ENCODE data around the gene GADD45B. TPM values are rescaled to one million over a fixed set of nuclear protein-coding genes. Genes with fewer than 3 reads are reported as not detected.

GADD45B gene
- polyA plus RNA-seq, 3 donors = 67.4 to 505 (median 76.2) TPM

DNA sequence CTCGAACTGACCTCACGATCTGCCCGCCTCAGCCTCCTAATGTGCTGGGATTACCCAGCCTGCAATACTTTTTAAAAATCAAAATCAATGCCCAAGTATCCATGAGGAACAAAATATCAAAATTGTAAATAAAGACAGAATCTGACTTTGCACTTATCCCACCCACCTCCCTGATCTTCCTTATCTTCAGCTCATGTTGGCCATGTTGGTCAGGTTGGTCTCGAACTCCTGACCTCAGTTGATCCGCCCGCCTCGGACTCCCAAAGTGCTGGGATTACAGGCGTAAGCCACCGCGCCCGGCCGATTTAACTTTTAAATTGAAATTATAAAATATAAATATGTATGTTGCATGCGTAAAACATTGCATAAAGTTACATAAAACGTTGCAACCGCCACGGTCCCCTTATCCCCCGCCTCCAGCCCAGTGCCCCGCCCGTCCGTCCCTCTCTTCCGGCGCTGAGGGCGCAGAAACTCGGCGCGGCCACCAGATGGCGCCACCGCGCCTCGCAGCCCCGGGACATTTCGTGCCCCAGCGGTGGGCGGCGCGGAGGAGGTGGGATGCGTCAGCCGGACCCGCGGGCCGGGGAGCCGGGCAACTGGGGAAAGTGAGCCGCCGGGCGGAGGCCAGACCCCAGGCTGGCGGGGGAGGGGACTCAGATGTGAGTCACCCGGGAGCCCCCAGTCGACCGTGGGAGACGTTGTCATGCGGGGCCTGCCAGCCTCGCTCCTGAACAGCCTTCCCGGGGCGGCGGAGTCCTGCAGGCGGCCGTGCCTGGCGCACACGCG is 1.5 kb upstream of the GADD45B start:
- Mint-ChIP-seq H3K4me1 (peaks cover 21% of the 10 kb centered on the region), H3K27me3 (ENCODE audit: low read depth in 3 of 3) (peaks cover 1 to 11% (median 5%) of the 10 kb centered on the region in 3 donors), H3K4me3 (peak overlapping the region; percentile 84 to 100), H3K9me3 (no peaks in the 10 kb centered on the region), H3K27ac (peak overlapping the region; percentile 74 to 92 (median 84)), H3K36me3 (peaks cover 16 to 19% of the 10 kb centered on the region in 2 donors)
- H3K27ac ChIP-seq (ENCODE audit: low read depth in 1 of 2, low read length in 2 of 2) = peak overlapping the region in 1 of 2 donors; percentile 75
- H3K9ac ChIP-seq (ENCODE audit: insufficient read depth, low read length, poor library complexity, severe bottlenecking) = peak overlapping the region; percentile 63
- H4K20me1 ChIP-seq (ENCODE audit: insufficient read depth, low read length) = peaks cover 45% of the 10 kb centered on the region
- H3K27me3 ChIP-seq (ENCODE audit: control insufficient read depth in 2 of 2, insufficient read depth in 2 of 2, low read length in 2 of 2) = no peaks in the 10 kb centered on the region
- H2AFZ ChIP-seq (ENCODE audit: insufficient read depth, low read depth, low read length, poor library complexity, severe bottlenecking) = peak overlapping the region; percentile 52
- peak overlapping the region; percentile 99 for H3K4me2 ChIP-seq (replicated peaks; ENCODE audit: extremely low read depth, low read length, poor library complexity, severe bottlenecking)
- 6% methylated on average over 50 of the region's 60 CpGs for WGBS (ENCODE audit: insufficient coverage)
- peaks cover 41% of the 10 kb centered on the region for H3K79me2 ChIP-seq (ENCODE audit: insufficient read depth, low read length)
- intact Hi-C loops (cut with micrococcal nuclease) = loop anchor here (1.0 to 5.0 kb wide), 6 partner anchors 73 to 163 kb away; no protein-coding TSS in a partner anchor
- H3K36me3 ChIP-seq (replicated peaks in 1 of 2; ENCODE audit: control insufficient read depth in 1 of 2, insufficient read depth in 2 of 2, low read length in 2 of 2) = peaks cover 0 to 12% of the 10 kb centered on the region in 2 donors
- peak overlapping the region; percentile 43 to 100 (median 94) for H3K4me3 ChIP-seq (replicated peaks in 1 of 3; ENCODE audit: low read depth in 2 of 3, low read length in 3 of 3)
- DNase-seq = peak; percentile 79 to 94 (median 87)
- TF ChIP-seq, protein P1, sequence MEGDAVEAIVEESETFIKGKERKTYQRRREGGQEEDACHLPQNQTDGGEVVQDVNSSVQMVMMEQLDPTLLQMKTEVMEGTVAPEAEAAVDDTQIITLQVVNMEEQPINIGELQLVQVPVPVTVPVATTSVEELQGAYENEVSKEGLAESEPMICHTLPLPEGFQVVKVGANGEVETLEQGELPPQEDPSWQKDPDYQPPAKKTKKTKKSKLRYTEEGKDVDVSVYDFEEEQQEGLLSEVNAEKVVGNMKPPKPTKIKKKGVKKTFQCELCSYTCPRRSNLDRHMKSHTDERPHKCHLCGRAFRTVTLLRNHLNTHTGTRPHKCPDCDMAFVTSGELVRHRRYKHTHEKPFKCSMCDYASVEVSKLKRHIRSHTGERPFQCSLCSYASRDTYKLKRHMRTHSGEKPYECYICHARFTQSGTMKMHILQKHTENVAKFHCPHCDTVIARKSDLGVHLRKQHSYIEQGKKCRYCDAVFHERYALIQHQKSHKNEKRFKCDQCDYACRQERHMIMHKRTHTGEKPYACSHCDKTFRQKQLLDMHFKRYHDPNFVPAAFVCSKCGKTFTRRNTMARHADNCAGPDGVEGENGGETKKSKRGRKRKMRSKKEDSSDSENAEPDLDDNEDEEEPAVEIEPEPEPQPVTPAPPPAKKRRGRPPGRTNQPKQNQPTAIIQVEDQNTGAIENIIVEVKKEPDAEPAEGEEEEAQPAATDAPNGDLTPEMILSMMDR (IDR thresholded peaks at IDR 0.05) = peak; percentile 95
- H3K9me3 ChIP-seq (replicated peaks in 1 of 2; ENCODE audit: control insufficient read depth in 1 of 2, insufficient read depth in 1 of 2, low read length in 2 of 2) = no peaks in the 10 kb centered on the region
- peaks cover 27 to 32% of the 10 kb centered on the region in 2 donors for H3K4me1 ChIP-seq (ENCODE audit: control insufficient read depth in 1 of 2, insufficient read depth in 2 of 2, low read length in 2 of 2)

DNA sequence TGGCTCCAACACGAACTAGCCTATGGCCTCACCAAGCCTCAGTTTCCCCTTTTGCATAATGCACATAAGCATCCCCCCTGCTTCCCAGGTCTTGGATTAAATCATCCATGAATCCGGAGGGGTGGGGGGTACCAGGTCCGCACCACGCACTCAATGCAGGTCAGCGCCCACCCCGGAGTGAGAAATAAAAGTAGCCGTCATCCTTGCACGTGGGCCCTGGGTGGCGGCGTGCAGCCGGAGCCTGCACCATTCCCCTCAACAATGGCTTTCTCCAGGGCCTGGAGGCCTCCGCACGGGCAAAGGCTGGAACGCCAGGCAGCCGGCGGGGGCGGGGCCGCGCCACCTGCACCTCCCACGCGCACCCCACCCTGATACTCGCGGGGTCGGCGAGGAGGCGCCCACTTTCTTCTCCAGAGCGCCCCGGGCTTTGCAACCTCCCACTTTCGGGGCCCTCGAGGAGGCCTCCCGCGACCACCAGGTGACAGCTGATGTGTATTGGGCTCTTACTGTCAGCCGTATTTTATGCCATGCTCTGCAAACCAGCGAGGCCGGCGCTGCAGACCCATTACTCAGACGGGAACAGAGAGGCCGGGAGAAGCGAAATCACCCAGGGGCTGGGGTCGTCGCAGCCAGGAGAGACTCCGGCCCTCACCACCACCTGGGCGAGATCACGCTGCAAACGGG is 767 bp upstream of the GADD45B start:
- no peaks in the 10 kb centered on the region for H3K9me3 ChIP-seq (replicated peaks in 1 of 2; ENCODE audit: control insufficient read depth in 1 of 2, insufficient read depth in 1 of 2, low read length in 2 of 2)
- Mint-ChIP-seq H3K4me1 (peaks cover 21% of the 10 kb centered on the region), H3K9me3 (peaks cover 0 to 1% (median 0%) of the 10 kb centered on the region in 7 donors), H3K27me3 (ENCODE audit: low read depth in 3 of 3) (peaks cover 1 to 10% (median 3%) of the 10 kb centered on the region in 3 donors), H3K36me3 (peaks cover 16 to 19% of the 10 kb centered on the region in 2 donors), H3K27ac (peak overlapping the region; percentile 74 to 93 (median 88)), H3K4me3 (peak overlapping the region; percentile 84 to 100)
- TF ChIP-seq, protein P1 (IDR thresholded peaks at IDR 0.05) = no peak
- peaks cover 30 to 37% of the 10 kb centered on the region in 2 donors for H3K4me1 ChIP-seq (ENCODE audit: control insufficient read depth in 1 of 2, insufficient read depth in 2 of 2, low read length in 2 of 2)
- no peak for DNase-seq
- H3K27me3 ChIP-seq (ENCODE audit: control insufficient read depth in 2 of 2, insufficient read depth in 2 of 2, low read length in 2 of 2) = no peaks in the 10 kb centered on the region
- peak overlapping the region; percentile 63 for H3K9ac ChIP-seq (ENCODE audit: insufficient read depth, low read length, poor library complexity, severe bottlenecking)
- H2AFZ ChIP-seq (ENCODE audit: insufficient read depth, low read depth, low read length, poor library complexity, severe bottlenecking) = peak overlapping the region; percentile 52
- peak overlapping the region; percentile 61 to 75 for H3K27ac ChIP-seq (ENCODE audit: low read depth in 1 of 2, low read length in 2 of 2)
- WGBS (ENCODE audit: insufficient coverage) = 0% methylated on average over 34 of the region's 45 CpGs
- H4K20me1 ChIP-seq (ENCODE audit: insufficient read depth, low read length) = peaks cover 46% of the 10 kb centered on the region
- intact Hi-C loops (cut with micrococcal nuclease) = loop anchor here (2.0 to 5.0 kb wide), 4 partner anchors 72 to 162 kb away; no protein-coding TSS in a partner anchor
- peaks cover 42% of the 10 kb centered on the region for H3K79me2 ChIP-seq (ENCODE audit: insufficient read depth, low read length)
- H3K4me3 ChIP-seq (replicated peaks in 1 of 3; ENCODE audit: low read depth in 2 of 3, low read length in 3 of 3) = peak overlapping the region; percentile 43 to 100 (median 94)
- H3K4me2 ChIP-seq (replicated peaks; ENCODE audit: extremely low read depth, low read length, poor library complexity, severe bottlenecking) = peak overlapping the region; percentile 99
- H3K36me3 ChIP-seq (replicated peaks in 1 of 2; ENCODE audit: control insufficient read depth in 1 of 2, insufficient read depth in 2 of 2, low read length in 2 of 2) = peaks cover 0 to 12% of the 10 kb centered on the region in 2 donors

Measured in CD14-positive monocyte (primary cell).